ENCODE results near the gene RNFT2. TPM values are rescaled to one million over a fixed set of nuclear protein-coding genes. Genes with fewer than 3 reads are reported as not detected.

RNFT2 gene
- total RNA-seq, 1 experiment from 2014 or later, result 12.3 TPM

- TF ChIP-seq POLR2AphosphoS5 (IDR thresholded peaks at IDR 0.05; ENCODE audit: low read depth, low read length) (no peak), CTCF (IDR thresholded peaks at IDR 0.05) (no peak), TCF7L2 (IDR thresholded peaks at IDR 0.05; ENCODE audit: low read depth, low read length) (no peak)
- H3K9me3 ChIP-seq (ENCODE audit: control insufficient read depth, insufficient read depth, low read depth, low read length), result no peaks in the 10 kb centered on the region
- BruUV-seq (replicated peaks), result no TSS peak
- POLR2A ChIA-PET, result no interaction called here
- no peaks in the 10 kb centered on the region for H3K4me1 ChIP-seq (ENCODE audit: control insufficient read depth, insufficient read depth, low read length)
- CTCF ChIA-PET, result interaction anchor here (0.5 kb wide), 1 partner anchor 11 kb away, joined by 3 read pairs; no protein-coding TSS in a partner anchor
- no peak for ATAC-seq
- H3K27ac ChIP-seq (ENCODE audit: low read length), result no peak overlapping the region
- intact Hi-C loops (cut with micrococcal nuclease; ENCODE audit: unreplicated experiment) (no loop called here), in situ Hi-C loops (cut with HindIII; ENCODE audit: low pct_unique_long_range_greater_than_20kb, low sequenced_read_pairs) (no loop called here)
- no peak for DNase-seq (ENCODE audit: low read depth, low spot score)
- peaks cover 2% of the 10 kb centered on the region; the same call in 1 of the 2 replicates for H3K27me3 ChIP-seq (ENCODE audit: control insufficient read depth, insufficient read depth, low read length)
- H3K36me3 ChIP-seq (ENCODE audit: control insufficient read depth, insufficient read depth, low read length), result no peaks in the 10 kb centered on the region
- no peak overlapping the region for H3K4me3 ChIP-seq (ENCODE audit: low read depth in 2 of 2, low read length in 2 of 2)
These were observed 115.4 kb downstream of the RNFT2 start for GRCh38 chr12:116853507-116853906.

DNA sequence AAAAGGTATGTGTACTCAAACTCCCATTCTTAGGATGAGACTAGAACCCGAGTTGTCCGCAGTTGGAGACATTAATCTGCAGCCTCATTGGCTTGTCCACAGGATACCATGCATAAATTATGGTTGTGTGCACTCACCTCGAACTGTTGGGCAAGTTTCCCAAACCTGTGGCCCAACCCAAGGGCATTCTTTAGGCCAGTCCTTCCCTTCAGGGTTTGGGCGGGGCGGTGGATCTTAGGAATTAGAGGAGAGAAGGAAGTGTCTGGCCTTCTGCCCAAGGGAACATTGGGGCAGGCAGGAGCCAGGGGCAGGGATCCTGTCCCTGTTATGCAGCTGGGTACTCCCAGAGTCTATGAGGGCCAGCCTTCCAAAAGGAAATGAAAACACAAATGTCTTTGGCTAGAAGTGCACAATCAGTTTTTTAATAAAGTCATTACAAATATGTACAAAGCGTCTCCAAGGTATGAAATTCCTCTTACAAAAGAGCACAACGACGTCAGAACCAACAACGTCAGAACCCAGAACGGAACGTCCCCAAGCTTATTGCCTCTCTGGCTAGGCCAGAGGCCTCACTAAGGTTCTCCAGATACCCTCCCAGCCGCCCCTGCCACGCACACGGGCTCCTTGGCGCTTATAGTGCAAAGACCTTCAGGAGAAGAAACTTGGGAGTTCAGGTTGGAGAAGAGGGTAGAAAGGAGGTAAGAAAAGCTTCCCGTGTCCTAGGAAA, 117.8 kb downstream of the RNFT2 start:
- no TSS peak for BruUV-seq (replicated peaks)
- TF ChIP-seq CTCF (IDR thresholded peaks at IDR 0.05) (no peak), SIN3A (IDR thresholded peaks at IDR 0.05; ENCODE audit: borderline replicate concordance, insufficient read depth, low read depth, low read length) (no peak), POLR2AphosphoS5 (IDR thresholded peaks at IDR 0.05; ENCODE audit: low read depth, low read length) (no peak)
- Histone ChIP-seq H3K4me1 (ENCODE audit: control insufficient read depth, insufficient read depth, low read length) (peaks cover 13% of the 10 kb centered on the region), H3K27me3 (ENCODE audit: control insufficient read depth, insufficient read depth, low read length) (peaks cover 2% of the 10 kb centered on the region; the same call in 1 of the 2 replicates), H3K27ac (ENCODE audit: low read length) (no peak overlapping the region), H3K4me3 (ENCODE audit: low read depth in 2 of 2, low read length in 2 of 2) (no peak overlapping the region), H3K36me3 (ENCODE audit: control insufficient read depth, insufficient read depth, low read length) (no peaks in the 10 kb centered on the region), H3K9me3 (ENCODE audit: control insufficient read depth, insufficient read depth, low read depth, low read length) (no peaks in the 10 kb centered on the region)
- in situ Hi-C loops (cut with HindIII; ENCODE audit: low pct_unique_long_range_greater_than_20kb, low sequenced_read_pairs) (no loop called here), intact Hi-C loops (cut with micrococcal nuclease; ENCODE audit: unreplicated experiment) (no loop called here)
- DNase-seq (ENCODE audit: low read depth, low spot score), result no peak
- CTCF ChIA-PET, result no interaction called here
- POLR2A ChIA-PET, result interaction anchor here (0.8 kb wide), 1 partner anchor 18 kb away, joined by 3 read pairs; no protein-coding TSS in a partner anchor
- no peak for ATAC-seq

DNA sequence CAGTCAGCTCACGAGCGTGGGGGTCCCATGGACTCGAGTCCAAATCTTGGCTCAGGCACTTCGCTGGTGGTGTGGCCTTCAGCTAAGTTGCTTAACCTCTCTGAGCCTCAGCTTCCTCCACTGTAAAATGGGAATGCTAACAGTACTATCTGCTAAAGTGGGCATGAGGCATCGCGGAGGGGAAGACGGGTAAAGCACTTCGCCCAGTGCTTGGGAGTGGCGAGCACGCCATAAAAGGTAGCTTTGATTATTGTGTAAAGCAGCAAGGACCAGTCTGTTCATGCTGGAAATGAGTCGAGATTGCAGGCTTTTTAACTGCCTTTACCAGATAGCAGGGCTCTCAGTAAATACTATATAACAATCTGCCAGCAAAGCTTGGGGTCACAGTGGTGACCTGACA, 118.6 kb downstream of the RNFT2 start:
- TF ChIP-seq SIN3A (IDR thresholded peaks at IDR 0.05; ENCODE audit: borderline replicate concordance, insufficient read depth, low read depth, low read length) (no peak), POLR2AphosphoS5 (IDR thresholded peaks at IDR 0.05; ENCODE audit: low read depth, low read length) (no peak), CTCF (IDR thresholded peaks at IDR 0.05) (no peak), TCF7L2 (IDR thresholded peaks at IDR 0.05; ENCODE audit: low read depth, low read length) (no peak)
- TF ChIP-seq, protein P1, sequence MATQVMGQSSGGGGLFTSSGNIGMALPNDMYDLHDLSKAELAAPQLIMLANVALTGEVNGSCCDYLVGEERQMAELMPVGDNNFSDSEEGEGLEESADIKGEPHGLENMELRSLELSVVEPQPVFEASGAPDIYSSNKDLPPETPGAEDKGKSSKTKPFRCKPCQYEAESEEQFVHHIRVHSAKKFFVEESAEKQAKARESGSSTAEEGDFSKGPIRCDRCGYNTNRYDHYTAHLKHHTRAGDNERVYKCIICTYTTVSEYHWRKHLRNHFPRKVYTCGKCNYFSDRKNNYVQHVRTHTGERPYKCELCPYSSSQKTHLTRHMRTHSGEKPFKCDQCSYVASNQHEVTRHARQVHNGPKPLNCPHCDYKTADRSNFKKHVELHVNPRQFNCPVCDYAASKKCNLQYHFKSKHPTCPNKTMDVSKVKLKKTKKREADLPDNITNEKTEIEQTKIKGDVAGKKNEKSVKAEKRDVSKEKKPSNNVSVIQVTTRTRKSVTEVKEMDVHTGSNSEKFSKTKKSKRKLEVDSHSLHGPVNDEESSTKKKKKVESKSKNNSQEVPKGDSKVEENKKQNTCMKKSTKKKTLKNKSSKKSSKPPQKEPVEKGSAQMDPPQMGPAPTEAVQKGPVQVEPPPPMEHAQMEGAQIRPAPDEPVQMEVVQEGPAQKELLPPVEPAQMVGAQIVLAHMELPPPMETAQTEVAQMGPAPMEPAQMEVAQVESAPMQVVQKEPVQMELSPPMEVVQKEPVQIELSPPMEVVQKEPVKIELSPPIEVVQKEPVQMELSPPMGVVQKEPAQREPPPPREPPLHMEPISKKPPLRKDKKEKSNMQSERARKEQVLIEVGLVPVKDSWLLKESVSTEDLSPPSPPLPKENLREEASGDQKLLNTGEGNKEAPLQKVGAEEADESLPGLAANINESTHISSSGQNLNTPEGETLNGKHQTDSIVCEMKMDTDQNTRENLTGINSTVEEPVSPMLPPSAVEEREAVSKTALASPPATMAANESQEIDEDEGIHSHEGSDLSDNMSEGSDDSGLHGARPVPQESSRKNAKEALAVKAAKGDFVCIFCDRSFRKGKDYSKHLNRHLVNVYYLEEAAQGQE (IDR thresholded peaks at IDR 0.05; ENCODE audit: insufficient read depth in 1 of 2, low read depth in 2 of 2, low read length in 1 of 2), result no peak
- Histone ChIP-seq H3K27ac (ENCODE audit: low read length) (no peak overlapping the region), H3K27me3 (ENCODE audit: control insufficient read depth, insufficient read depth, low read length) (peaks cover 4% of the 10 kb centered on the region; the same call in 1 of the 2 replicates), H3K4me1 (ENCODE audit: control insufficient read depth, insufficient read depth, low read length) (peaks cover 15% of the 10 kb centered on the region), H3K4me3 (ENCODE audit: low read depth in 2 of 2, low read length in 2 of 2) (no peak overlapping the region), H3K9me3 (ENCODE audit: control insufficient read depth, insufficient read depth, low read depth, low read length) (no peaks in the 10 kb centered on the region), H3K36me3 (ENCODE audit: control insufficient read depth, insufficient read depth, low read length) (no peaks in the 10 kb centered on the region)
- intact Hi-C loops (cut with micrococcal nuclease; ENCODE audit: unreplicated experiment), result no loop called here
- in situ Hi-C loops (cut with HindIII; ENCODE audit: low pct_unique_long_range_greater_than_20kb, low sequenced_read_pairs), result no loop called here
- BruUV-seq (replicated peaks), result no TSS peak
- ChIA-PET POLR2A (interaction anchor here (0.8 kb wide), 1 partner anchor 18 kb away, joined by 3 read pairs; no protein-coding TSS in a partner anchor), CTCF (no interaction called here)
- no peak for DNase-seq (ENCODE audit: low read depth, low spot score)
- no peak for ATAC-seq

Measured in Panc1 (cell line).